NT2/D1 (cell line): ENCODE measurements around the gene SCEL.

Experiments
- SUZ12 ChIP-seq: IDR thresholded peaks from 2 replicates; pipeline ENCODE4 v1.6.1; 2011; ENCODE audit not compliant: insufficient read length, insufficient read depth; ENCODE audit errors: extremely low read depth
- ZNF274 ChIP-seq: IDR thresholded peaks from 2 replicates; pipeline ENCODE4 v1.6.1; 2011; ENCODE audit warnings: mild to moderate bottlenecking, low read depth, low read length

- TF ChIP-seq ZNF274 (no peak), SUZ12 (no peak)
Measured at GRCh38 chr13:77492982-77493381, 42.5 kb upstream of the SCEL start.
